ENCODE data around the gene DDX51.

- TF ChIP-seq EP300 (IDR thresholded peaks at IDR 0.05; ENCODE audit: borderline replicate concordance) (no peak), FOXM1 (IDR thresholded peaks at IDR 0.05; ENCODE audit: borderline replicate concordance, low read depth) (no peak), CREB1 (IDR thresholded peaks at IDR 0.05; ENCODE audit: low read depth) (no peak), REST (IDR thresholded peaks at IDR 0.05; ENCODE audit: low read depth) (no peak), YY1 (IDR thresholded peaks at IDR 0.05; ENCODE audit: low read depth) (no peak), MAX (IDR thresholded peaks at IDR 0.05) (no peak)
These were observed 44.4 kb upstream of the DDX51 start for GRCh38 chr12:132188451-132188901.
